ENCODE results near the gene AQP12A. TPM values are rescaled to one million over a fixed set of nuclear protein-coding genes. Genes with fewer than 3 reads are reported as not detected.

Gene AQP12A
- total and polyA plus RNA-seq, 9 of the 15 experiments (the other 6 are each of a cell fraction or from before 2014, with no cell fraction given): not detected

DNA sequence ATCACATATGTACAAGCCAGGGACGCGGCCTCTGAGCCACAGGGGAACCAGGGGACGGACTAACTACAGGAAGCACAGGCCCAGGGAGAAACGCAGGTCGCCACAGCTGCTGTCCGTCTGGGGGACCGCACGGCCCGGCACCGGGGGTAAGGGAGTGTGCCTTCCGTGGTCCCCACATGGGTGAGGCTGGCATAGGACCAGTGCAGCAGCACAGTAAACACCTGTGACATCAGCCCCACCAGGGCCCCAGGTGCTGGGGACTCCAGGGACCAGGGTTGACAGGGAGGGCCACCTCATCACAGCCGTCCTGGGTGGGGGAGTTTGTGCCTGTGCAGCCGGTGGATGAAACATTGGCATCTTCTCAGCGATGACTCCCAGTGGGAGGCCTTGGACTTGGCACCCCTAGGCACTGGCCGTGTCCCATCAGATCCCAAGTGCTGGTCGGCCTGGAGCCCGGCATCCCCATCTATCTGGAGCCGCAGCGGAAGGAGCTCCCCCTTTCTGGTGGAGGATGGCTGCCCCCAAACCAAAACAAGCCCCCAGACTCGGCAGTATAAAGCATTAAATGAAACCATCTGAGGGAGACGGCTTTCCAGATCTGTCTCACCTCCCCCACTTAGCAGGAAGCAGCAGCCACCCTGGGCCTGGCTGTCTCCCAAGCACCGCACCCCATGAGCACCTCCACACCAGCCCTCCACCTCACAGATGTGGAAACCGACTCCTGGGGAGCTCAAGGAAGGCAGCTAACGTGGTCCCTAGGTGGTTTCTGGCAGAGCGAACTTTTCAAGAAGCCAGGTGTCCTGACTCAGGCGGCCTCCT is 22.5 kb downstream of the AQP12A start (continued):
- TF ChIP-seq ATF7 (IDR thresholded peaks at IDR 0.05): no peak
- TF ChIP-seq RREB1 (CRISPR knock-in tag; IDR thresholded peaks at IDR 0.05): no peak
- no peak for TF ChIP-seq SAFB (IDR thresholded peaks at IDR 0.05; ENCODE audit: borderline replicate concordance, low read depth, low read length)
- TF ChIP-seq TRIM25 (IDR thresholded peaks at IDR 0.05; ENCODE audit: borderline replicate concordance): no peak
- no peak for TF ChIP-seq ZKSCAN3 (CRISPR knock-in tag; IDR thresholded peaks at IDR 0.05)
